GM19452 (cell line): ENCODE results near the gene APRT.
"Not testable (repeated sequence)": the region's sequence is repeated elsewhere in the genome, so short reads cannot be mapped to it uniquely, and the experiment has no call there.

ENCODE experiments used
- ATAC-seq: cut with Tn5 transposase; IDR thresholded peaks from one replicate; pipeline ENCODE4 v1.9.1; 2021; ENCODE audit not compliant: unreplicated experiment

Gene APRT

GRCh38 chr16:88823646-88824045 is 11.9 kb upstream of the APRT start:
- not testable (repeated sequence) for ATAC-seq

GRCh38 chr16:88822281-88823040 is 10.7 kb upstream of the APRT start:
- no peak for ATAC-seq

GRCh38 chr16:88821168-88821850 is 9.6 kb upstream of the APRT start:
- no peak for ATAC-seq

- ATAC-seq, result no peak
Measured at GRCh38 chr16:88820385-88821025, 8.8 kb upstream of the APRT start.

GRCh38 chr16:88819126-88819525 is 7.4 kb upstream of the APRT start:
- ATAC-seq, result no peak

GRCh38 chr16:88818575-88818874 is 6.8 kb upstream of the APRT start:
- ATAC-seq, result no peak

GRCh38 chr16:88817785-88818574 is 6.3 kb upstream of the APRT start:
- no peak for ATAC-seq

GRCh38 chr16:88816736-88817535 is 5.2 kb upstream of the APRT start:
- ATAC-seq, result no peak

GRCh38 chr16:88815901-88816589 is 4.3 kb upstream of the APRT start:
- no peak for ATAC-seq

GRCh38 chr16:88815227-88815626 is 3.5 kb upstream of the APRT start:
- ATAC-seq, result no peak

- no peak for ATAC-seq
Measured at GRCh38 chr16:88814144-88814502, 2.4 kb upstream of the APRT start.

- no peak for ATAC-seq
Measured at GRCh38 chr16:88813269-88814143, 1.8 kb upstream of the APRT start.

- no peak for ATAC-seq
Measured at GRCh38 chr16:88812513-88813268, 963 bp upstream of the APRT start.

GRCh38 chr16:88810912-88811768 is 588 bp downstream of the APRT start:
- ATAC-seq, result peak; percentile 48

- ATAC-seq, result no peak
Measured at GRCh38 chr16:88810166-88810911, 1.4 kb downstream of the APRT start.

- ATAC-seq, result no peak
Measured at GRCh38 chr16:88809676-88810165, 2.0 kb downstream of the APRT start.
